ENCODE results near the gene SERPINB6. TPM values are rescaled to one million over a fixed set of nuclear protein-coding genes. Genes with fewer than 3 reads are reported as not detected.
"Not testable (repeated sequence)": the region's sequence is repeated elsewhere in the genome, so short reads cannot be mapped to it uniquely, and the experiment has no call there.

The SERPINB6 gene
- total RNA-seq, 1 donor from 2014 or later, result 48.7 TPM

GRCh38 chr6:2909718-2910117 is 61.6 kb downstream of the SERPINB6 start:
- no peak for TF ChIP-seq CTCF (IDR thresholded peaks at IDR 0.05; ENCODE audit: insufficient read depth, low read length, severe bottlenecking)
- Histone ChIP-seq H3K4me3 (ENCODE audit: low read depth, low read length) (no peak overlapping the region), H3K36me3 (ENCODE audit: control insufficient read depth, insufficient read depth, low read length) (no peaks in the 10 kb centered on the region), H3K27me3 (ENCODE audit: control insufficient read depth, insufficient read depth, low read length) (no peaks in the 10 kb centered on the region)
- peak; percentile 17 for DNase-seq (ENCODE audit: low read depth)
- FAIRE-seq, result no peak

- DNase-seq (ENCODE audit: low read depth); H3K4me3 ChIP-seq (ENCODE audit: low read depth, low read length); H3K36me3 ChIP-seq (ENCODE audit: control insufficient read depth, insufficient read depth, low read length); H3K27me3 ChIP-seq (ENCODE audit: control insufficient read depth, insufficient read depth, low read length); FAIRE-seq: not testable (repeated sequence)
Measured at GRCh38 chr6:2909051-2909606, 62.2 kb downstream of the SERPINB6 start.

- H3K27me3 ChIP-seq (ENCODE audit: control insufficient read depth, insufficient read depth, low read length); H3K36me3 ChIP-seq (ENCODE audit: control insufficient read depth, insufficient read depth, low read length); H3K4me3 ChIP-seq (ENCODE audit: low read depth, low read length); FAIRE-seq: not testable (repeated sequence)
- peak; percentile 38 for DNase-seq (ENCODE audit: low read depth)
Measured at GRCh38 chr6:2908516-2908915, 62.9 kb downstream of the SERPINB6 start.

GRCh38 chr6:2903411-2904185 is 67.8 kb downstream of the SERPINB6 start:
- DNase-seq (ENCODE audit: low read depth); H3K36me3 ChIP-seq (ENCODE audit: control insufficient read depth, insufficient read depth, low read length); H3K27me3 ChIP-seq (ENCODE audit: control insufficient read depth, insufficient read depth, low read length): not testable (repeated sequence)
- peak; percentile 55 for FAIRE-seq
- peak overlapping the region; percentile 44 for H3K4me3 ChIP-seq (ENCODE audit: low read depth, low read length)

GRCh38 chr6:2901645-2902502 is 69.5 kb downstream of the SERPINB6 start:
- not testable (repeated sequence) for DNase-seq (ENCODE audit: low read depth); H3K27me3 ChIP-seq (ENCODE audit: control insufficient read depth, insufficient read depth, low read length); FAIRE-seq; H3K36me3 ChIP-seq (ENCODE audit: control insufficient read depth, insufficient read depth, low read length)
- H3K4me3 ChIP-seq (ENCODE audit: low read depth, low read length), result peak overlapping the region; percentile 44

GRCh38 chr6:2900821-2901644 is 70.3 kb downstream of the SERPINB6 start:
- no peaks in the 10 kb centered on the region for H3K27me3 ChIP-seq (ENCODE audit: control insufficient read depth, insufficient read depth, low read length)
- no peak overlapping the region for H3K4me3 ChIP-seq (ENCODE audit: low read depth, low read length)
- TF ChIP-seq CTCF (IDR thresholded peaks at IDR 0.05; ENCODE audit: insufficient read depth, low read length, severe bottlenecking), result no peak
- H3K36me3 ChIP-seq (ENCODE audit: control insufficient read depth, insufficient read depth, low read length), result no peaks in the 10 kb centered on the region
- DNase-seq (ENCODE audit: low read depth) (no peak), FAIRE-seq (no peak)

- H3K27me3 ChIP-seq (ENCODE audit: control insufficient read depth, insufficient read depth, low read length), result no peaks in the 10 kb centered on the region
- no peak for TF ChIP-seq CTCF (IDR thresholded peaks at IDR 0.05; ENCODE audit: insufficient read depth, low read length, severe bottlenecking)
- no peak for DNase-seq (ENCODE audit: low read depth)
- no peak overlapping the region for H3K4me3 ChIP-seq (ENCODE audit: low read depth, low read length)
- no peaks in the 10 kb centered on the region for H3K36me3 ChIP-seq (ENCODE audit: control insufficient read depth, insufficient read depth, low read length)
- FAIRE-seq, result no peak
Measured at GRCh38 chr6:2900221-2900807, 71.1 kb downstream of the SERPINB6 start.
